SK-N-SH treated with all-trans-retinoic acid at 6 μM for 48 hours (cell line): Measurements from ENCODE around the gene MTUS2.

Experiments used
- ATAC-seq: fragments of 200-7000 bp; cut with Tn5 transposase; 3 replicates; pipeline ENCODE4 v1.9.1; 2020; ENCODE audit warnings: mild to moderate bottlenecking, moderate library complexity
- ARNTL ChIP-seq: fragments of 450-650 bp; formaldehyde crosslinking; IDR thresholded peaks from 2 replicates; pipeline ENCODE4 v1.5.0; 2020; ENCODE audit warnings: low read depth, mild to moderate bottlenecking, moderate library complexity, borderline replicate concordance
- BACH2 ChIP-seq: fragments of 250-450 bp; sonication (Bioruptor Pico); IDR thresholded peaks from 2 replicates; pipeline ENCODE4 v1.9.0; 2021; ENCODE audit warnings: mild to moderate bottlenecking, borderline replicate concordance
- CREB5 ChIP-seq: fragments of 250-450 bp; sonication (Bioruptor Pico); IDR thresholded peaks from 2 replicates; pipeline ENCODE4 v1.5.1; 2020; ENCODE audit warnings: low read depth, mild to moderate bottlenecking, moderate library complexity
- CSDC2 ChIP-seq: fragments of 250-450 bp; sonication (Bioruptor Pico); IDR thresholded peaks from 2 replicates; pipeline ENCODE4 v1.5.0; 2020; ENCODE audit warnings: mild to moderate bottlenecking, moderate library complexity
- CSRNP3 ChIP-seq: fragments of 250-450 bp; sonication (Bioruptor Pico); IDR thresholded peaks from 2 replicates; pipeline ENCODE4 v1.5.1; 2021; ENCODE audit warnings: mild to moderate bottlenecking, moderate library complexity
- ESRRG ChIP-seq: fragments of 250-450 bp; sonication (Bioruptor Pico); IDR thresholded peaks from 2 replicates; pipeline ENCODE4 v1.6.1; 2021; ENCODE audit warnings: mild to moderate bottlenecking
- GLIS3 ChIP-seq: fragments of 250-450 bp; sonication (Bioruptor Pico); IDR thresholded peaks from 2 replicates; pipeline ENCODE4 v1.5.0; 2020; ENCODE audit warnings: mild to moderate bottlenecking, moderate library complexity
- ISL1 ChIP-seq: fragments of 250-450 bp; sonication (Bioruptor Pico); IDR thresholded peaks from 2 replicates; pipeline ENCODE4 v2.1.2; 2022; ENCODE audit warnings: mild to moderate bottlenecking, moderate library complexity
- POU6F1 ChIP-seq: fragments of 250-450 bp; sonication (Bioruptor Pico); IDR thresholded peaks from 2 replicates; pipeline ENCODE4 v1.8.0; 2021; ENCODE audit warnings: low read depth, mild to moderate bottlenecking, moderate library complexity, borderline replicate concordance
- PPARA ChIP-seq: fragments of 250-450 bp; sonication (Bioruptor Pico); IDR thresholded peaks from 2 replicates; pipeline ENCODE4 v1.5.0; 2020; ENCODE audit warnings: mild to moderate bottlenecking, borderline replicate concordance
- SNAI2 ChIP-seq: fragments of 250-450 bp; sonication (Bioruptor Pico); IDR thresholded peaks from 2 replicates; pipeline ENCODE4 v1.5.0; 2020; ENCODE audit warnings: mild to moderate bottlenecking, moderate library complexity
- TCF4 ChIP-seq: fragments of 250-450 bp; sonication (Bioruptor Pico); IDR thresholded peaks from 2 replicates; pipeline ENCODE4 v1.8.0; 2021; ENCODE audit warnings: mild to moderate bottlenecking, moderate library complexity, borderline replicate concordance
- TOX ChIP-seq: fragments of 250-450 bp; sonication (Bioruptor Pico); IDR thresholded peaks from 2 replicates; pipeline ENCODE4 v1.8.0; 2021; ENCODE audit warnings: mild to moderate bottlenecking, moderate library complexity, borderline replicate concordance
- TSHZ2 ChIP-seq: fragments of 250-450 bp; sonication (Bioruptor Pico); IDR thresholded peaks from 2 replicates; pipeline ENCODE4 v1.5.0; 2020; ENCODE audit warnings: mild to moderate bottlenecking, moderate library complexity
- ZC3H10 ChIP-seq: fragments of 250-450 bp; sonication (Bioruptor Pico); IDR thresholded peaks from 2 replicates; pipeline ENCODE4 v1.5.1; 2021; ENCODE audit warnings: mild to moderate bottlenecking, moderate library complexity
- ZFP3 ChIP-seq: fragments of 250-450 bp; sonication (Bioruptor Pico); IDR thresholded peaks from 2 replicates; pipeline ENCODE4 v1.5.0; 2020; ENCODE audit warnings: mild to moderate bottlenecking, moderate library complexity
- ZFP30 ChIP-seq: fragments of 450-650 bp; formaldehyde crosslinking; IDR thresholded peaks from 2 replicates; pipeline ENCODE4 v1.5.0; 2022; ENCODE audit warnings: mild to moderate bottlenecking, moderate library complexity
- ZNF565 ChIP-seq: fragments of 450-650 bp; formaldehyde crosslinking; conservative IDR thresholded peaks from 2 replicates; pipeline ENCODE4 v1.5.0; 2020; ENCODE audit warnings: low read depth, mild to moderate bottlenecking, moderate library complexity

MTUS2 gene

GRCh38 chr13:29065142-29065541 is 245.0 kb downstream of the MTUS2 start:
- TF ChIP-seq ZC3H10 (no peak), BACH2 (no peak)
- TF ChIP-seq, all 23 proteins: peak for 0
- ATAC-seq = no peak

GRCh38 chr13:29067306-29067945 is 247.3 kb downstream of the MTUS2 start:
- ATAC-seq = no peak
- TF ChIP-seq ZNF565 (CRISPR knock-in tag) (no peak), TSHZ2 (CRISPR knock-in tag) (no peak), ZFP3 (CRISPR knock-in tag) (no peak), TCF4 (CRISPR knock-in tag) (no peak), ZFP30 (no peak), ISL1 (CRISPR knock-in tag) (no peak), TOX (CRISPR knock-in tag) (no peak), CSDC2 (CRISPR knock-in tag) (no peak), BACH2 (no peak), GLIS3 (no peak), CSRNP3 (CRISPR knock-in tag) (no peak), PPARA (no peak), SNAI2 (CRISPR knock-in tag) (no peak)

- TF ChIP-seq BACH2 (no peak), ISL1 (CRISPR knock-in tag) (no peak)
- TF ChIP-seq, all 23 proteins: peak for 0
- no peak for ATAC-seq
Observed at GRCh38 chr13:29073755-29074154, 253.6 kb downstream of the MTUS2 start.

GRCh38 chr13:29077051-29077813 is 257.1 kb downstream of the MTUS2 start:
- ATAC-seq = no peak
- no peak for TF ChIP-seq ZFP30
- TF ChIP-seq TOX (CRISPR knock-in tag) = no peak
- no peak for TF ChIP-seq CSRNP3 (CRISPR knock-in tag)
- TF ChIP-seq ZFP3 (CRISPR knock-in tag) = no peak
- TF ChIP-seq ZC3H10 = no peak
- TF ChIP-seq CREB5 = no peak
- TF ChIP-seq SNAI2 (CRISPR knock-in tag) = no peak
- no peak for TF ChIP-seq ISL1 (CRISPR knock-in tag)
- TF ChIP-seq ARNTL (CRISPR knock-in tag) = no peak
- no peak for TF ChIP-seq CSDC2 (CRISPR knock-in tag)
- TF ChIP-seq POU6F1 (CRISPR knock-in tag) = no peak
- no peak for TF ChIP-seq ZNF565 (CRISPR knock-in tag)
- TF ChIP-seq TCF4 (CRISPR knock-in tag) = no peak
- no peak for TF ChIP-seq ESRRG (CRISPR knock-in tag)
